Measurements from ENCODE around the gene ANO8.
"Not testable (repeated sequence)": the region's sequence is repeated elsewhere in the genome, so short reads cannot be mapped to it uniquely, and the experiment has no call there.

ANO8 gene

GRCh38 chr19:17334414-17335409 lies at the start of gene ANO8:
Gene ANO8, minus strand, starts transcription at chr19:17334855. Its CDS starts 185 bp downstream, at chr19:17334670.
- peak; percentile 98 for DNase-seq (ENCODE audit: low read depth in 2 of 2)

- no peak for DNase-seq (ENCODE audit: low read depth in 2 of 2)
These were observed 45.9 kb upstream of the ANO8 start for GRCh38 chr19:17380426-17381138.

- DNase-seq (ENCODE audit: low read depth in 2 of 2), result no peak
These were observed 44.6 kb upstream of the ANO8 start for GRCh38 chr19:17379221-17379631.

- no peak for DNase-seq (ENCODE audit: low read depth in 2 of 2)
These were observed 43.6 kb upstream of the ANO8 start for GRCh38 chr19:17378271-17378670.

GRCh38 chr19:17376935-17377600 lies 42.4 kb upstream of the ANO8 start, which contains the start of gene PLVAP:
Gene PLVAP, minus strand, starts transcription at chr19:17377342. Its CDS starts 54 bp downstream, at chr19:17377288.
- DNase-seq (ENCODE audit: low read depth in 2 of 2), result no peak

- peak; percentile 17 to 20 for DNase-seq (ENCODE audit: low read depth in 2 of 2)
These were observed 35.5 kb upstream of the ANO8 start for GRCh38 chr19:17370026-17370587.

GRCh38 chr19:17365361-17365760 lies 30.7 kb upstream of the ANO8 start:
- no peak for DNase-seq (ENCODE audit: low read depth in 2 of 2)

- not testable (repeated sequence) for DNase-seq (ENCODE audit: low read depth in 2 of 2)
These were observed 29.4 kb upstream of the ANO8 start for GRCh38 chr19:17363852-17364605.

- DNase-seq (ENCODE audit: low read depth in 2 of 2), result no peak
These were observed 25.5 kb upstream of the ANO8 start for GRCh38 chr19:17359905-17360800.

- DNase-seq (ENCODE audit: low read depth in 2 of 2), result no peak
These were observed 23.7 kb upstream of the ANO8 start for GRCh38 chr19:17358395-17358794.

- no peak for DNase-seq (ENCODE audit: low read depth in 2 of 2)
These were observed 23.1 kb upstream of the ANO8 start for GRCh38 chr19:17357724-17358123.

GRCh38 chr19:17357078-17357666 lies 22.5 kb upstream of the ANO8 start:
- DNase-seq (ENCODE audit: low read depth in 2 of 2), result no peak

- no peak for DNase-seq (ENCODE audit: low read depth in 2 of 2)
These were observed 18.7 kb upstream of the ANO8 start for GRCh38 chr19:17353386-17353785.

GRCh38 chr19:17352608-17353280 lies 18.1 kb upstream of the ANO8 start:
- no peak for DNase-seq (ENCODE audit: low read depth in 2 of 2)

GRCh38 chr19:17351815-17352435 lies 17.3 kb upstream of the ANO8 start:
- no peak for DNase-seq (ENCODE audit: low read depth in 2 of 2)

- DNase-seq (ENCODE audit: low read depth in 2 of 2), result no peak
These were observed 14.0 kb upstream of the ANO8 start for GRCh38 chr19:17348700-17349099.

- DNase-seq (ENCODE audit: low read depth in 2 of 2), result no peak
These were observed 13.2 kb upstream of the ANO8 start for GRCh38 chr19:17347877-17348276.

GRCh38 chr19:17347361-17347760 lies 12.7 kb upstream of the ANO8 start:
- DNase-seq (ENCODE audit: low read depth in 2 of 2), result no peak
